GM12878 (cell line): Measurements from ENCODE around the gene FBXL2. TPM values are rescaled to one million over a fixed set of nuclear protein-coding genes. Genes with fewer than 3 reads are reported as not detected.

Experiments
- polyA plus RNA-seq, 11 experiments: library from polyadenylated mRNA; depleted of rRNA in 4 of 11; unstranded in 6 of 11; stranded (reverse) in 5 of 11; fragments of >200 nt; fragmentation: Nextera tagmentation in 4 of 11; fragmentation: Illumina TruSeq in 1 of 11; extraction: Ambion mirVana in 4 of 11; extraction: Trizol in 1 of 11; gene quantifications; 1 replicate in 1 of 11; 2 replicates in 10 of 11; pipeline versions ENCODE4 v1.2.1 to v1.2.3, GENCODE V29; 2011 to 2016; ENCODE audit warnings: inconsistent platforms in 2 of 11, missing spikeins in 2 of 11, low read depth in 1 of 11
- small RNA-seq: library from RNA; depleted of rRNA; stranded (forward); fragments of <200 nt; gene quantifications from one replicate; pipeline ENCODE3, GENCODE V24; 2014
- total RNA-seq, 4 experiments: library from RNA; depleted of rRNA in 3 of 4; stranded (reverse); fragments of >200 nt in 3 of 4; fragmentation: Illumina TruSeq in 1 of 4; extraction: Trizol in 1 of 4; gene quantifications; 2 replicates each; pipeline versions ENCODE4 v1.2.1 to v1.2.3, GENCODE V29; 2013 to 2021

Gene FBXL2
- total and polyA plus RNA-seq, 10 of the 15 experiments (the other 5 are each of a cell fraction or from before 2014, with no cell fraction given) = 0.04 to 0.72 (median 0.15) TPM; not detected in 1

Small RNA genes lying within 50 kb of the gene (small RNA-seq; reads per million reads assigned to genes)
- not detected for gene RNU7-110P

Other genes starting within 250 kb of the FBXL2 start
- 31.1 and 32.6 TPM in 2 replicates for gene GLB1, start 180.3 kb upstream of the FBXL2 start, total RNA-seq (2014; rRNA removed)
- 20.6 and 25.3 TPM in 2 replicates for gene GLB1, start 180.3 kb upstream of the FBXL2 start, total RNA-seq (2014; rRNA removed; fragmentation: Illumina TruSeq; extraction: Trizol)
- gene GLB1, start 180.3 kb upstream of the FBXL2 start, total RNA-seq (2021) = 38.3 and 39.0 TPM in 2 replicates
- gene GLB1, start 180.3 kb upstream of the FBXL2 start, polyA plus RNA-seq (2011; rRNA removed) = 35.4 and 57.1 TPM in 2 replicates
- 28.4 and 34.4 TPM in 2 replicates for gene GLB1, start 180.3 kb upstream of the FBXL2 start, polyA plus RNA-seq (2014; fragmentation: Illumina TruSeq; extraction: Trizol)
- 10 to 100 TPM; 30.4 to 44.8 TPM for gene GLB1, start 180.3 kb upstream of the FBXL2 start, polyA plus RNA-seq (2014; fragmentation: Nextera tagmentation; extraction: Ambion mirVana)
- 26.7 and 28.7 TPM in 2 replicates for gene GLB1, start 180.3 kb upstream of the FBXL2 start, polyA plus RNA-seq (2014; rRNA removed)
- gene GLB1, start 180.3 kb upstream of the FBXL2 start, polyA plus RNA-seq (2016; fragmentation: Nextera tagmentation; extraction: Ambion mirVana) = 10 to 100 TPM; 31.4 to 39.2 TPM
- 3.7 and 3.8 TPM in 2 replicates for gene TMPPE, start 180.3 kb upstream of the FBXL2 start, total RNA-seq (2014; rRNA removed)
- gene TMPPE, start 180.3 kb upstream of the FBXL2 start, total RNA-seq (2014; rRNA removed; fragmentation: Illumina TruSeq; extraction: Trizol) = 2.7 and 3.0 TPM in 2 replicates
- gene TMPPE, start 180.3 kb upstream of the FBXL2 start, total RNA-seq (2021) = 5.3 and 6.7 TPM in 2 replicates
- 3.2 and 3.7 TPM in 2 replicates for gene TMPPE, start 180.3 kb upstream of the FBXL2 start, polyA plus RNA-seq (2011; rRNA removed)
- 0.87 and 1.7 TPM in 2 replicates for gene TMPPE, start 180.3 kb upstream of the FBXL2 start, polyA plus RNA-seq (2014; fragmentation: Illumina TruSeq; extraction: Trizol)
- gene TMPPE, start 180.3 kb upstream of the FBXL2 start, polyA plus RNA-seq (2014; fragmentation: Nextera tagmentation; extraction: Ambion mirVana) = under 1 TPM; 0.11 to 0.13 TPM
- 2.3 and 2.9 TPM in 2 replicates for gene TMPPE, start 180.3 kb upstream of the FBXL2 start, polyA plus RNA-seq (2014; rRNA removed)
- gene TMPPE, start 180.3 kb upstream of the FBXL2 start, polyA plus RNA-seq (2016; fragmentation: Nextera tagmentation; extraction: Ambion mirVana) = 1 to 10 TPM; 1.9 to 2.1 TPM
- gene CRTAP, start 163.4 kb upstream of the FBXL2 start, total RNA-seq (2014; rRNA removed) = 19.0 and 25.1 TPM in 2 replicates
- gene CRTAP, start 163.4 kb upstream of the FBXL2 start, total RNA-seq (2014; rRNA removed; fragmentation: Illumina TruSeq; extraction: Trizol) = 18.5 and 20.8 TPM in 2 replicates
- 38.4 and 43.6 TPM in 2 replicates for gene CRTAP, start 163.4 kb upstream of the FBXL2 start, total RNA-seq (2021)
- gene CRTAP, start 163.4 kb upstream of the FBXL2 start, polyA plus RNA-seq (2011; rRNA removed) = 37.0 and 40.8 TPM in 2 replicates
- 42.3 and 45.3 TPM in 2 replicates for gene CRTAP, start 163.4 kb upstream of the FBXL2 start, polyA plus RNA-seq (2014; fragmentation: Illumina TruSeq; extraction: Trizol)
- 1 to 10 TPM; 6.0 to 6.2 TPM for gene CRTAP, start 163.4 kb upstream of the FBXL2 start, polyA plus RNA-seq (2014; fragmentation: Nextera tagmentation; extraction: Ambion mirVana)
- 34.5 and 35.5 TPM in 2 replicates for gene CRTAP, start 163.4 kb upstream of the FBXL2 start, polyA plus RNA-seq (2014; rRNA removed)
- gene CRTAP, start 163.4 kb upstream of the FBXL2 start, polyA plus RNA-seq (2016; fragmentation: Nextera tagmentation; extraction: Ambion mirVana) = 10 to 100 TPM; 23.1 to 23.5 TPM
- not detected in 2 replicates for gene SUSD5, start 58.6 kb upstream of the FBXL2 start, total RNA-seq (2014; rRNA removed)
- gene SUSD5, start 58.6 kb upstream of the FBXL2 start, total RNA-seq (2014; rRNA removed; fragmentation: Illumina TruSeq; extraction: Trizol) = 0.04 and 0.18 TPM in 2 replicates
- gene SUSD5, start 58.6 kb upstream of the FBXL2 start, total RNA-seq (2021) = 0.05 TPM in 1 of 2 replicates, not detected in the other
- gene SUSD5, start 58.6 kb upstream of the FBXL2 start, polyA plus RNA-seq (2011; rRNA removed) = not detected in 2 replicates
- 0.03 and 0.06 TPM in 2 replicates for gene SUSD5, start 58.6 kb upstream of the FBXL2 start, polyA plus RNA-seq (2014; fragmentation: Illumina TruSeq; extraction: Trizol)
- under 1 TPM; 0.02 to 0.04 TPM for gene SUSD5, start 58.6 kb upstream of the FBXL2 start, polyA plus RNA-seq (2014; fragmentation: Nextera tagmentation; extraction: Ambion mirVana)
- 0.01 TPM in 1 of 2 replicates, not detected in the other for gene SUSD5, start 58.6 kb upstream of the FBXL2 start, polyA plus RNA-seq (2014; rRNA removed)
- not detected for gene SUSD5, start 58.6 kb upstream of the FBXL2 start, polyA plus RNA-seq (2016; fragmentation: Nextera tagmentation; extraction: Ambion mirVana)
- gene UBP1, start 163.0 kb downstream of the FBXL2 start, total RNA-seq (2014; rRNA removed) = 55.7 and 60.4 TPM in 2 replicates
- gene UBP1, start 163.0 kb downstream of the FBXL2 start, total RNA-seq (2014; rRNA removed; fragmentation: Illumina TruSeq; extraction: Trizol) = 44.3 and 49.0 TPM in 2 replicates
- 58.5 and 69.1 TPM in 2 replicates for gene UBP1, start 163.0 kb downstream of the FBXL2 start, total RNA-seq (2021)
- gene UBP1, start 163.0 kb downstream of the FBXL2 start, polyA plus RNA-seq (2011; rRNA removed) = 89.3 and 98.6 TPM in 2 replicates
- gene UBP1, start 163.0 kb downstream of the FBXL2 start, polyA plus RNA-seq (2014; fragmentation: Illumina TruSeq; extraction: Trizol) = 93.6 and 110 TPM in 2 replicates
- 10 to 100 TPM in 1 of 2 experiments, 1 to 10 TPM in 1; 9.8 to 14.4 TPM for gene UBP1, start 163.0 kb downstream of the FBXL2 start, polyA plus RNA-seq (2014; fragmentation: Nextera tagmentation; extraction: Ambion mirVana)
- 77.9 and 80.1 TPM in 2 replicates for gene UBP1, start 163.0 kb downstream of the FBXL2 start, polyA plus RNA-seq (2014; rRNA removed)
- gene UBP1, start 163.0 kb downstream of the FBXL2 start, polyA plus RNA-seq (2016; fragmentation: Nextera tagmentation; extraction: Ambion mirVana) = 10 to 100 TPM in 1 of 2 experiments, 1 to 10 TPM in 1; 9.3 to 15.0 TPM